IPS-20b (cell line): ENCODE measurements around the gene XPR1.

Experiments
- H3K27ac ChIP-seq: one replicate; pipeline ENCODE4 v1.5.1; 2013; ENCODE audit warnings: low read length
- H3K27me3 ChIP-seq: 2 replicates; pipeline ENCODE4 v1.6.1; 2013; ENCODE audit warnings: mild to moderate bottlenecking, low read length, inconsistent platforms; ENCODE audit not compliant: insufficient read depth
- H3K36me3 ChIP-seq: 2 replicates; pipeline ENCODE4 v1.6.1; 2013; ENCODE audit warnings: low read depth, mild to moderate bottlenecking, inconsistent platforms, low read length, moderate library complexity; ENCODE audit not compliant: insufficient read depth
- H3K4me1 ChIP-seq: 2 replicates; pipeline ENCODE4 v1.6.1; 2013; ENCODE audit warnings: mild to moderate bottlenecking, control low read depth, inconsistent platforms, low read length, moderate library complexity; ENCODE audit not compliant: insufficient read depth
- H3K4me3 ChIP-seq: 2 replicates; pipeline ENCODE4 v1.5.1; 2013; ENCODE audit warnings: mild to moderate bottlenecking, low read length, inconsistent platforms
- H3K9ac ChIP-seq: 2 replicates; pipeline ENCODE4 v1.6.1; 2013; ENCODE audit warnings: low read depth, mild to moderate bottlenecking, inconsistent platforms, low read length, moderate library complexity
- H3K9me3 ChIP-seq: 2 replicates; pipeline ENCODE4 v1.6.1; 2013; ENCODE audit warnings: mild to moderate bottlenecking, low read depth, low read length, inconsistent platforms; ENCODE audit not compliant: insufficient read depth

XPR1 gene

DNA sequence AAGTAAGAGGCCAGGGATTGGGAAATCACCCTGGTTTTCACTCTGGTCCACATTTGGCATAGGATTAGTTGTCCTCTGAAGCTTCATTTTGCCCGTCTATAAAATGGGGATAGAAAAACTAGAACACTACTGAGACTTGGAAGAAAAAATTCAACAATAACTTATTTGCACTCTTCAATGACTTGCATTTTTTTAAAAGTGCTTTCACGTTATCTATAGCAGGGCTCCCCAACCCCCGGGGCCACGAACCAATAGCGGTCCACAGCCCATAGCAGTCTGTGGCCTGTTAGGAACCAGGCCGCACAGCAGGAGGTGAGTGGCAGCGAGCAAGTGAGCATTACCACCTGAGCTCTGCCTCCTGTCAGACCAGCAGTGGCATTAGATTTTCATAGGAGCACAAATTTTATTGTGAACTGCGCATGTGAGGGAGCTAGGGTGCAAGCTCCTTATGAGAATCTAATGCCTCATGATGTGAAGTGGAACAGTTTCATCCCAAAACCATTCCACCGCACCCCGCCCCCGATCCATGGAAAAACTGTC, 283.7 kb downstream of the XPR1 start:
- Histone ChIP-seq H3K4me1 (peaks cover 8% of the 10 kb centered on the region; the same call in 1 of the 2 replicates), H3K36me3 (no peaks in the 10 kb centered on the region), H3K27me3 (peaks cover 42% of the 10 kb centered on the region), H3K27ac (no peak overlapping the region), H3K4me3 (no peak overlapping the region), H3K9me3 (no peaks in the 10 kb centered on the region), H3K9ac (no peak overlapping the region)

DNA sequence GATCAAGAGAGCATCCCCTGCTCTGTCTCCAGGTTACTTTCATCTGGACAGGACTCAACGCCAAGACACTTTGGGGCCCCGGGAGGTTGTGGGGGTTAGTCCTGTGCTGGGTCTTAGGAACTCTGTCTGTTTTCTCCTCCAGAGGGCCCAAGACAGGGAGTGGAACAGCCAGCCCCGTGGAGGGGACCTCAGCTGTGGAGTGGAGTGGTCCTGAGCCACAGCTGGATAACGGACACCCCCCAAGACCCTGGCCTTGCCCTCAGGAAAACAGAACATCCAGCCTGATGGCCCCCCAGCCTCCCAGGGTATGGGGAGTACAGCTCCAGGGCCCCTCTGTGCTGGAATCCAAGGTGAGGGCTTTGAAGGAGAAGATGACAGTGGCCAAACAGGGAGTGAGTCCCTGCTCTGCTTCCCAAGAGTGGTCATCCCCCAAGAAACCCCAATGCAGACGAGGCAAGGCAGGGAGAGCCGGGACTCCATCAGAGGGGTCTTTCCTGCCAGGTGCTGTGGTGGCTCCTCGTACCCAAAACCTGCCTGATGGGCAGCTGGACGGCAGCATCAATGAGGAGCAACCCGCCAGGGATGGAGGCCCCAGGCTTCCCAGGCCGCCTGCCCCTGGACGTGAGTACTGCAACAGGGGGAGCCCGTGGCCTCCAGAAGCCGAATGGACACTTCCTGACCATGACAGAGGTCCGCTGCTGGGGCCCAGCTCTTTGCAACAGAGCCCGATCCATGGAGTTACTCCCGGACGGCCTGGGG, 284.4 kb downstream of the XPR1 start:
- Histone ChIP-seq H3K9ac (no peak overlapping the region), H3K4me3 (no peak overlapping the region), H3K4me1 (peaks cover 8% of the 10 kb centered on the region; the same call in 1 of the 2 replicates), H3K9me3 (no peaks in the 10 kb centered on the region), H3K36me3 (no peaks in the 10 kb centered on the region), H3K27me3 (peaks cover 35% of the 10 kb centered on the region), H3K27ac (no peak overlapping the region)

DNA sequence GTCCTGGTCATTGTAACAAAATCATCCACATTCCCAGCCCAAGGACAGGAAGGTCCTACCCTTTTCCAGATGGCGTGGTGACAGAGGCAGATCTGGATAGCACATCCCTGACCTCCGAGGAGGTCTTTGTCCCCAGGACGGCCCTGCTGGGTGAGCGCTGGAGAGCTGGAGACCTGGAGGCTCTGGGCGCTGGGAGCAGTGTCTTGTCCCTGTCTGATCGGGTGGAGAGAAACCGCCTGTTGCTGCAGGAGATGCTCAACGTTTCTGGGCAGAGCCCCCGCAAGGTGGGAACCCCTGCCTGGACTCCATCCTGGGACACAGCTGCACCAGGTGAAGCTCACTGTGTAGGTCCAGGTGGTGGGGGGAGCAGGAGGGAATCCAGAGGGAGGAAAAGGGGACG, 284.9 kb downstream of the XPR1 start:
- H3K4me1 ChIP-seq, result peaks cover 2% of the 10 kb centered on the region; the same call in 1 of the 2 replicates
- no peaks in the 10 kb centered on the region for H3K36me3 ChIP-seq
- H3K27me3 ChIP-seq, result peaks cover 29% of the 10 kb centered on the region
- no peak overlapping the region for H3K9ac ChIP-seq
- H3K9me3 ChIP-seq, result no peaks in the 10 kb centered on the region
- H3K27ac ChIP-seq, result no peak overlapping the region
- no peak overlapping the region for H3K4me3 ChIP-seq

DNA sequence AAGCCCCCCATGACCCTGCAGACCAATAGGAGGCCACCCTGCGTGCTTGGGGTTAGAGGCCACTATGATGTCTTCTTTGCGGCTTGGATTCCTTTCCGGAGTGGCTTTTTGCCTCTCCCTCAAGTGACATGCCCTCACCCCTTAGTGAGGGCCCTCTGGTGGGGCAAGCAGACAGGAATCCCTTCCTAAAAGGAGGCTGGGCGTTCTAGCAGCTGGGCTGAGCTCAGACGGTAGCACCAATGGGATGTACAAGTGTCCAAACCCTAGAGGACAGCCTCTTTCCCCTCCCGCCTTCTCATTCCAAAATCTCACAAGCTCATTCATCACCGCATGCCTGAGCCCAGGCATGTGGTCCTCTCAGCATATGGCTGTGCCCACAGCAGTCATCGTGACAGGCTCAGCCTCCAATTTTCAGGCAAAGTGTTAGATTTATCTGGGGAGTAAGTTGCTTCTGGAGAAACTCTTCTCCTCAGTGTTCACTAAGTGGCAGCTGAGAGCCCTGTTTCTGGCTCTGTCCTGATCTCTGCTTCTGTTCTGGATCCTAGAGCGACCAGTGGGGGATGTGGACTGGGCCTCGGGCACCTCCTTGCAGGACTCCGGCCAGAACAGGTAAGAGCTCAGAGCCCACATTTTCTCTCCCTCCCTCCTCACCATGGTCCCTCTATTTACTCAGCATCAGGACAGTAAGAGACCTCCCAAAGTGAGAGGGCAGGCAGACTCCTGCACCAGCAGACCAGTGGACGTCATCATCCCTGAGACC, 285.7 kb downstream of the XPR1 start:
- Histone ChIP-seq H3K4me3 (no peak overlapping the region), H3K27ac (no peak overlapping the region), H3K36me3 (no peaks in the 10 kb centered on the region), H3K4me1 (peaks cover 6% of the 10 kb centered on the region), H3K9me3 (no peaks in the 10 kb centered on the region), H3K9ac (no peak overlapping the region), H3K27me3 (peaks cover 23% of the 10 kb centered on the region)

DNA sequence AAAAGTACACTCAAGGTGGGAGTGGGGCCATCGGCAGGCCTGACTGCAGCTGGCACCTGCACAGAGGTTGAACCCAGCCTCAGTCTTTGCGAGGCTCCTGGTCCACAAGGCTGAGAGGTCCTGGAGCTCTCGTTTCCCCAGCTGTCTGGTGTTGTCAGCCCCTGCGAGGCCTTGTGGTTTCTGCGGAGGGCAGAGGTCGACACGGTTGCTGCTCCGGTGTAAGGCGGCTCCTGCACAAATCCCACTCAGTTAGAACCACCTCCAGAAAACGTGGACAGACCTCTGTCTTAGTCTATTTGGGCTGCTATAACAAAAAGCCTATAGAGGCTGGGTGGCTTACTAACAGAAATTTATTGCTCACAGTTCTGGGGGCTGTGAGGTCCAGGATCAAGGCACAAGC, 286.7 kb downstream of the XPR1 start:
- Histone ChIP-seq H3K4me1 (peaks cover 14% of the 10 kb centered on the region), H3K27me3 (peaks cover 18% of the 10 kb centered on the region), H3K4me3 (no peak overlapping the region), H3K9me3 (no peaks in the 10 kb centered on the region), H3K9ac (no peak overlapping the region), H3K27ac (no peak overlapping the region), H3K36me3 (no peaks in the 10 kb centered on the region)

DNA sequence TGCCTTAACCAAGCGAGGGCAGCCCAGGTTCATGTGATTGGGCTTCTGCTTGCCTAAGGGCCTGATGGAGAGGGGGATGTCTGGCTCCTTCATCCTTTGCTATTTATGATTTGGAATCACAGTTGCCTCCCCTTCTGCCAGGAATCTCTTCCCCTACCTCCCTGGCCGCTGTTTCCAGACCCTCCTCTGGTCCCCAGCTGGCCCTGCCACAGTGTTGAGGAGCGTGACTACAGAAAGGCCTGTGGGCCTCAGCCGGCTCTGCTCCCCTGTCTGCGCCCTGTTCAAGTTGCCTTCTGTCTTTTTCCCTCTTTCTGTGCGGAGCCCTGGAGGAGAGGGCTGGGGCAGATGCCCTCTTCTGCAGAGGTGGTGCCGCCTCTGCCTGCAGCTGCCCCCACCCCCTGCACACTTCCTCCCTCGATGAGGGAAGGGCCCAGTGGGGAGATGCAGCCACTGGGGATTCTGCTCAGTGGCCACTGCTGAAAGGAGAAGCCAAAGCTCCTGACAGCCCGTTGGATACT, 287.4 kb downstream of the XPR1 start:
- H3K27me3 ChIP-seq, result peaks cover 11% of the 10 kb centered on the region
- H3K27ac ChIP-seq, result no peak overlapping the region
- H3K9ac ChIP-seq, result no peak overlapping the region
- peaks cover 21% of the 10 kb centered on the region for H3K4me1 ChIP-seq
- no peak overlapping the region for H3K4me3 ChIP-seq
- H3K36me3 ChIP-seq, result no peaks in the 10 kb centered on the region
- H3K9me3 ChIP-seq, result no peaks in the 10 kb centered on the region

DNA sequence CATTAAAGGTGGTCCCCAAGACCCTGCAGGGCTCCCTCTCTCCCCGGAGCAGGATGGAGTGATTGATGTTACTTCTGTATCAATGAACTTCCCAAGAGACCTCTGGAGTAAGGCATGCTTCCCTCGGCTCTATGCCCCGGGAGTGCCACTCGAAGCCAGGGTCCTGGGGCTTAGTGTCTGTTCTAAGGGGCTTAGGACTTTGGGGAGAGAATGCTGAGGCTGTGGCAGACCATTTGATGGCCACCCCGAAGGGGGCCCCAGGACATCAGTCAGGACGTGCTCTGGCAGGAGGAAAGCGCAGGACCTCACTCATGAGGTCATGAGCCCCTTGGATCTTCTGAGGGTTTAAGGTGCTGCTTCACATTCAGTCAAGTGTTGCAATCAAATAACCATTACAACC, 288.4 kb downstream of the XPR1 start:
- H3K4me3 ChIP-seq, result no peak overlapping the region
- no peaks in the 10 kb centered on the region for H3K36me3 ChIP-seq
- peaks cover 23% of the 10 kb centered on the region for H3K4me1 ChIP-seq
- no peak overlapping the region for H3K27ac ChIP-seq
- H3K9me3 ChIP-seq, result no peaks in the 10 kb centered on the region
- H3K9ac ChIP-seq, result no peak overlapping the region
- peaks cover 5% of the 10 kb centered on the region; the same call in 1 of the 2 replicates for H3K27me3 ChIP-seq

DNA sequence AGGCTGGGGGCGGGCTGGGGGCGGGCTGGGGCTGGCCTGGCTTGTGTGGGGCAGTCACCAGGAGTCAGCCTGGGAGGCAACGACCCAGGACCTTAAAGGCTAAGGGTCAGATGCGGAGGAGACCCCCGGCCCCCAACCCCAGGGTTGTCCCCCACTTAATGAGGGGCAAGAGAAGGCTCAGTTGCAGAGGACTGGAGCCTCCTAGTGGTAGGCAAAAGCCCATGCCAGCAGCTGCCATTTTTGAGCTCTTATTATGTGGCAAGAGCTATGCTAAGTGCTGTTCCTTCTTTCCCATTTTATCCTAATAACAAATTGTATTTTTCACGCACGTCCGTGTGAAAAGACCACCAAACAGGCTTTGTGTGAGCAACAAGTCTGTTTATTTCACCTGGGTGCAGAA, 288.9 kb downstream of the XPR1 start:
- Histone ChIP-seq H3K4me3 (no peak overlapping the region), H3K36me3 (no peaks in the 10 kb centered on the region), H3K9me3 (no peaks in the 10 kb centered on the region), H3K4me1 (peaks cover 24% of the 10 kb centered on the region), H3K27me3 (peaks cover 5% of the 10 kb centered on the region; the same call in 1 of the 2 replicates), H3K9ac (no peak overlapping the region), H3K27ac (no peak overlapping the region)

DNA sequence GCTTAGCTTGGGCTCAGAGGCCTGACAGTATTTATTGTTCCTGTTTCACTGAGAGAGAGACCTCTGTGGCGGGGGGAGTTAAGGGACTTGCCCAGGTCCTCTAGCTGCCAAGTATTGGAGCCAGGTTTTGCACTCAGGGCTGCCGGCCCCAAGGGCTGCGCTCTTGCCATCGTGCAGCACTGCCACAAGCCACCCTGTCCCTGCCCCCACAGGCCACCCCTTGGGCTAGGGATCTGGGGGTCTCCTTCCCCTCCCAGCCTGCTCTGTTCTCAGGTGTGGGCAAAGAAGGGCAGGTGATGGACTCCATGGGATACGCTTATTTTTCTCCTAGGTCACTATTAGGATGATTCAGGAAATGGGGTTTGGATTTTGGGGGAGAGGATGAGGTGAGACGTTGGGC, 289.6 kb downstream of the XPR1 start:
- Histone ChIP-seq H3K27me3 (peaks cover 5% of the 10 kb centered on the region; the same call in 1 of the 2 replicates), H3K36me3 (no peaks in the 10 kb centered on the region), H3K9me3 (no peaks in the 10 kb centered on the region), H3K4me3 (no peak overlapping the region), H3K27ac (no peak overlapping the region), H3K4me1 (peaks cover 31% of the 10 kb centered on the region), H3K9ac (no peak overlapping the region)

DNA sequence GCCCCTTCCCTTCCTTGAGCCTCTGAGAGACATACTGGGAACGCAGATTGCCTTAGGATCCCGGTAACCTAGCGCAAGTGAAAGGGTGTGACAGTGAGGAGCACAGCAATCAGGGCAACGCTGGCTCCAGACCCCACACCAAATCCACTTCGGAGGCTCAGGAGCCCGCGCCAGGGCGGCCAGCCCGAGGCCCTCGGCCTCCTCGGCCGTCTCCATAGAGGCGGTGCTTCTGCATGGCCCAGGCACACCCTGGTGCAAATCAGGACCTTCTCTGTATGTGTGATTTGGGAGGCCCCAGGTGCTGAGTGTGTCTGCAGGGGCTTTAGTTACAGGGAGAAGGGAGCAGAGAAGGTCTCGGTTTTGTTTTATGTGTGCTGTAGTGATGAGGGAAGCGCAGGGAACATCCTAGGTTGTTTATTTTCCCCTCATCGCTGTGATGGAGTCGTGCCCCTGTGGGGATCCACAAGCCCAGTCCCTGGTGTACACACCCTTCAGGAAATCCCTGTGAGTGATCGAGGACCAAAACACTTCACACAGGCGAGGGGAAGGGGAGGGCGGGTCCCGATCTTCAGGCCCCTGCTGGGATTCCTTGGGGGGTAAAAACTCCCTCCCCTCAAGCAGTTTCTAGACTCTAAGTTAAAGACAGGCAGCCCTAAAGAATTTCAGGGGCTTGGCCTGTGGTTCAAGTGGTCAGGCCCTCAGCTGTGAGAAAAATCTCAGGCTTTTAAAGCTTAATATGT, 290.2 kb downstream of the XPR1 start:
- no peaks in the 10 kb centered on the region for H3K9me3 ChIP-seq
- H3K27ac ChIP-seq, result no peak overlapping the region
- peak overlapping the region; percentile 52 for H3K9ac ChIP-seq
- peak overlapping the region; percentile 19; the same call in 1 of the 2 replicates for H3K4me3 ChIP-seq
- H3K27me3 ChIP-seq, result peaks cover 5% of the 10 kb centered on the region; the same call in 1 of the 2 replicates
- H3K4me1 ChIP-seq, result peaks cover 35% of the 10 kb centered on the region
- H3K36me3 ChIP-seq, result no peaks in the 10 kb centered on the region

DNA sequence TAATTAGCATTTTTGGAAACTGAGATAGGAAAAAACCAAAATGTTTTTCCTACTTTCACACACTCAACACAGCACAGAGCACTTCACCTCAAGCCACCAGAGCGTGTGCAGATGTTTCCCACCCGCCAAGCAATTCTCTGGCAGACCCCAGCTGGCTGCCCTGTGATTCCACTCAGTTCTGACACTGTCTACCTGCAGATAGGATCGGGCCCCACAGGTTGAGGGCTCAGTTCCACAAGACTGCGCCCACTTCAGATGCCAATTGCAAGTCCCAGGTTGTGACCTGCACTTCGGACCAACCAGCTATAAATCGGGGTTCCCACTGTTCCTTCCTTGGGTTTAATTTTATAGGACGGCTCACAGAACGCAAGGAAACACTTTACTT, 290.8 kb downstream of the XPR1 start:
- peak overlapping the region; percentile 52 for H3K9ac ChIP-seq

More for the DNA sequence above, 290.8 kb downstream of the XPR1 start:
- Histone ChIP-seq H3K36me3 (no peaks in the 10 kb centered on the region), H3K27ac (peak overlapping the region; percentile 30), H3K27me3 (peaks cover 5% of the 10 kb centered on the region; the same call in 1 of the 2 replicates), H3K4me3 (peak overlapping the region; percentile 19; the same call in 1 of the 2 replicates), H3K4me1 (peaks cover 35% of the 10 kb centered on the region), H3K9me3 (no peaks in the 10 kb centered on the region)
